ELF-1 (cell line): ENCODE data around the gene TMED10.
"Not testable (repeated sequence)": the region's sequence is repeated elsewhere in the genome, so short reads cannot be mapped to it uniquely, and the experiment has no call there.

Experiments
- DNase-seq: peaks from one replicate; pipeline ENCODE4 v3.0.0-alpha.2; 2016; ENCODE audit warnings: low read depth, low spot score

TMED10 gene

DNA sequence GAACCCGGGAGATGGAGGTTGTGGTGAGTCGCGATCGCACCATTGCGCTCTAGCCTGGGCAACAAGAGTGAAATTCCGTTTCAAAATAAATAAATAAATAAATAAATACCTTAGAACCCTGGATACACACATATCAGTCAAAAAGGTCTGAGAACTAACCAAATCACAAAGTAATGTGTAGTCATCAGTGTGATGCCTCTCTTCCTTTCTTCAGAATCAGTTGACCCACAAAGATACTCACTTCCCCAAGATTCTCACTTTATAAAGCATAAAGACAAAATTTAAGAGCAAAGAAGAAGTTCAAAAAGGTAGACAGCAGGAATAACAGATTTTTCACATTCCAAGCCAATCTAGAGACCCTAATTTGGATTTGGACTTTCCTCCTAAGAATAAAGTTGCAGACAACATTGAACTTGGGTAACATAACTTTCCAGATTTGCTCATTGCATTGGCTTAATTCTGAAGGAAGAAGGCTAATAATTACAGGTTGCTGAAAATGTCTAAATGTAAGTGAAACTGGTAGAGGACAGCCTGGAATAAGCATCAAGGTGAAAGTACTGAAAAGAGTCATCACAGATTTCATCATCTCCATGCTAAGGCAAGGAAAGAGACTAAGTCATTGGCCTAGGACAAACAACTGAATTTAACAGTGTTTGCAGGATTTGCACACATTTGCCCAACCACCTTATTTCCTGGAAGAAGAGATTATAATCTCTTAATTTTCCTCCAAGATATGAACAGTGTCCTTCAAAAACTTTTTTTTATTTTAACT is 17.4 kb downstream of the TMED10 start:
- DNase-seq = no peak

- DNase-seq = no peak
These were observed 19.5 kb downstream of the TMED10 start for GRCh38 chr14:75156901-75157300.

DNA sequence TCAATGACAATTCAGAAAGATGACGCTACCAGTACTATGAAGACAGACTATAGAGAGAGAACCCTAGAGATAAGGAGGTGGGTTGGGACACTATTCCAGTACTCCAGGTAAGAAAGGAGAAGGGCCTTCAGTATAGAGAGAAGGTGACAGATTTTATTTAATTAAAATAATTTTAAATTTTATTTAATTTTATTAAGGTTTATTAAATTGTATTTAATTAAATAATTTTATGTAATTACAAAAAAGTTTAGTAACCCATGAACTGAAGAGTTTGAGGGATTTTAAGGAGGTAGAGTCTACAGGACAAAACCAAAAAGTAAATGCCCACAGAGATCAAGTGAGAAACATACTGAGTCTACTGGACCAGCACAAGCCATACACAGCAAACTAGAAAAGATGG is 20.3 kb downstream of the TMED10 start:
- no peak for DNase-seq

DNA sequence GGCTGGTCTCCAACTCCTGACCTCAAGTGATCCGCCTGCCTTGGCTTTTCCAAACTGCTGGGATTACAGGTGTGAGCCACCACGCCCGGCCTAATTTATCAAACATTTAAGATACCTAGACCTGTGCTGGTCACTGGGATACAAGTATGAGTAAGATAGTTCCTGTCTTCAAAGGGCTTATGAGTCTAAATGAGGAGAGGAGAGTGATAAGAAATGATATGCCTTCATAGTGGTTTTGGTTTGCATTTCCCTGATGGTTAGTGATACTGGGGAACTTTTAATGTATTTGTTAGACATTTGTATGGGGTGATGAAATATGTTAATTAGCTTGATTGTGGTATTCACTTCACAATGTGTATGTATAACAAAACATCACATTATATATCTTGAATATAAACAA is 21.2 kb downstream of the TMED10 start:
- DNase-seq = no peak

DNA sequence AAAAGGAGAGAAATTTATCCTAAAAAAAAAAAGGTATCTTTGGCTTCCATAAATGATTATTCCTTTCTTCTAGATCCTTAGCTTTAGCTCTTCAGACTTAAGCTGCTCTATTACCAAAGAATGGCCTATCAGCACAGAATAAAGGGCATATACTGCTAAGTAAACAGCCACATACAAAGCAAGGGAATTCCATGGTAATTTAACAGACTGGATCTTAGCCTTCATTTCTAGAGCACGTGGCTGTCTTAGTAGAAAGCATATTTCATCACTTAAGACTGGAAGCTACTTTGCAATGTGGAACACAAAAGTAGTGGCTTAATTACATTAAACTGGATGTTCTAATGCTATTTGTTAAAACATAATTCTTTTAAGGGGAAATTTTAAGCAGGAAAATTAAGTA is 23.1 kb downstream of the TMED10 start:
- no peak for DNase-seq

- DNase-seq = no peak
These were observed 24.6 kb downstream of the TMED10 start for GRCh38 chr14:75151851-75152250.

GRCh38 chr14:75150637-75151036 is 25.8 kb downstream of the TMED10 start:
- not testable (repeated sequence) for DNase-seq

DNA sequence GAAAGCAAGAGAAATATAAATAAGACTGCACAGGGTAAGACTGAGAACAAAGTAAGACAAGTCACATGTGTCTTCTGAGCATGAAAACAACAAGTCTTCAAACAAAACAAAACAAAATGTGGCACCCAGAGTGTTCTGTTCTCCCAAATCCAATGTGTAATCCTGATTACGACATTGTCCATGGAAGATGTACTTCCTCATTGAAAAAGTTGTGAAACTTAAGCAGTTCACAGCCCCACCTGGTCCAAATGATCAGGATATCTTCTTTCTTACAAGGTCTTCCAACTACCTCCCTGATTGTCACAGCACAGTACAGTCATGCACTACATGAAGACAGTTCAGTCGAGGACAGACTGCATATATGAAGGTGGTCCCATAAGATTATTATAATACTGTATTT is 26.3 kb downstream of the TMED10 start:
- no peak for DNase-seq

DNA sequence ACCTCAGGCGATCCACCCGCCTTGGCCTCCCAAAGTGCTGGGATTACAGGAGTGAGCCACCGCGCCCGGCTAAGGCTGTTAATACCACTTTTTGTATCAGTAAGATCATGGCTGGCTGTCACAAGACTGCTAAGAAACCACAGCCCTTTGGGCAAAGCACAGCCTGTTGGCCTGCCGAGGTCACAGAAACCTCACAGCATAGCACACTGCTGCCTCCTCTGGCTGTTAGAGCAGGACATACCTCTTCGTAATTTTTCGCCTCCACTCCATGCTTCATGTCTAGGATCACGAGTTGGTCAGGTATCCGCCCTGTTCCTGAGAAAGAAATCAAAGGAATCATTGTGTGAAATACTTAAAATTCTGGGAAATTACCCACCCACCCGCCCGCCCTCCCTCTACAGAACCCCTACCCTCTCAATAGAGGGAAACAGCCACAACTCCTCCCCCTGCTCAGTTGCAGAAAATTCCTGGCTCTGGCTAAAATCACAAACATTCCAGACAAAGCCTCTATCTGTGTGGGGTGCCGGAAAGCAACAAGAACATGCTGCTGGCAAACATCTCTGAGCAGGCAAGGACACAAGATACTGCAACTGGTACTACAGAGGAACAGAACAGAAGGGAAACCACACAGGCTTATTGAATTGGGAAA is 28.9 kb downstream of the TMED10 start:
- DNase-seq = peak; percentile 86

DNA sequence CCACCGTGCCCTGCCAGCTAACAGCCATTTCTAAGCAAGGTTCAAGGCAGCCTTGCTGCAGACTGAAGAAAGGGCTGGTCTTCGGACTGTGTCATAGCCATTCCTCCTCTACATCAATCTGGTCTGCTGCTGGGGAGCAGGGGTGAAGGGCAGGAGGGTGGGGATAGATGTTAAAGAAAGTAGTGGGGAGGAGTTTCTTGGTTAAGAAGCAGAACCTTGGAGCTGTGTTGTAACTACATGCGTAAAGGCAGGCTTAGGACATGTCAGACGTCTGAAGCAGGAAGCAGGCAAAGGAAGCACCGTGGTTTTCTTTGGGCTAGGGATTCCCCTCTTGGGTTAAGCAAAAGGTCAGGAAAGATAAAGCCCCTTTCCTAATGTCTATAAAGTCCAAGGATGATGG is 31.5 kb downstream of the TMED10 start:
- no peak for DNase-seq

DNA sequence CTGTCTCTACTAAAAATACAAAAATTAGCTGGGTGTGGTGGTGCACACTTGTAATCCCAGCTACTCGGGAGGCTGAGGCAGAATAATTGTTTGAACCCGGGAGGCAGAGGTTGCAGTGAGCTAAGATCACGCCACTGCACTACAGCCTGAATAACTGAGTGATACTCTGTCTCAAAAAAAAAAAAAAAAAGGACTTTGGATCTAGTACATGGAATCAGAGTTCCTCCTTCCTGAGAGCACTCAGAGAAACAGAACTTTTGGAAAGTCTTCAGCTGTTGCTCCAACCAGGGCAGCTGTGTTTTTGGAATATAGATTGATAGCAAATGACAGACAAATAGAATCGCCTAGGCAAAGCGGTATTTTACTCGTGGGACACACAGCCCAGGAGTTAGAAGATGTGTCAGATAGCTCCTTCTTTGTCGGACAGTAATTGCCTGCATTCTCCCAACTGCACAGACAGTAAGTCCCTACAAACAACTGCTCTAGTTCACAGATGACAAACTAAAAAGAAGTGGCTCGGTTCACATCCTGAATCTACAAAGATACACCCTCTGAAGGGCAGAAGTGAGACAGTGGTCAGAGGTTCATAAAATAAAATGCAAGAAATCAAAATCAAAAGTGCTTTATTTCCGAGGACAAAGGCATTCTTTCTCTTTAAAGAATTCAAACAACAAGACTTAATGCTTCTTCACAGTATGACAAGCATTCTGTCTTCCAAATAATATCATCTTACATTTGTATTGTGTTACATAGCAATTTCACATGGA is 32.5 kb downstream of the TMED10 start:
- DNase-seq = no peak

DNA sequence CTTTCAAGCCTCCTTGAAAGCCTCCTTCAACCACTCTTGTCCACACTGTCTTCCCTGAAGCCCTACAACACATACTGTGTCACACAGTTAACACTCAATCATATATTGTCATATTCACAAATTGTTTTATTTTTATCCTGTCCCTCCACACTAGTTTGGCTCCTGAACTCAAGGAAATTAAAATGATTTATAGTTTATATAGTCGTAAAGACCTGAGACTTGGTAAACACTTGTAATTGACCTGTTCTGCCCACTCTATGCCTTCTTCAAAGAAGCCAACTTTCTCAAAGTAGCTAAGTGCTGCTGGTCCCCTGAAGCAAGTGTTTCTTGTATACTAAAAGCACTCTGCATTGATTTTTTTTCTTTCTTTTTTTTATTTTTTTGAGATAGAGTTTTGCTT is 33.9 kb downstream of the TMED10 start:
- DNase-seq = no peak

GRCh38 chr14:75141967-75142366 is 34.4 kb downstream of the TMED10 start:
- DNase-seq = no peak

GRCh38 chr14:75141062-75141461 is 35.4 kb downstream of the TMED10 start:
- no peak for DNase-seq

- no peak for DNase-seq
These were observed 35.8 kb downstream of the TMED10 start for GRCh38 chr14:75140620-75141019.

DNA sequence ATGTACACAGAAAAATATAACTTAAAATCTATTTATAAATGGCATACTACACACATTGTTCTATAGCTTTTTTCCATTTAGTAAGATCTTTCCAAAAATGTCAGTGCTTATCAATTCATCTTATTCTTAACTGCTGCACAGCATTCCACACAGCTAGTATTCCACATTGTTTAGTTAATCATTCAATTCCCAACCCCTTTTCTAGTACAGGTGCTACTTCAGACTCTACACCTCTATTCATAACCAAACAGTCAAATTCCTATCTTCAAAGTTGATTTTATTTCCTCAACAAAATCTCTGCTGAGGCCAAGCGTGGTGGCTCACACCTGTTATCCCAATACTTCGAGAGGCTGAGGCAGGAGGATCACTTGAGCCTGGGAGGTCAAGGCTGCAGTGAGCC is 37.2 kb downstream of the TMED10 start:
- DNase-seq = no peak

- DNase-seq = no peak
These were observed 37.9 kb downstream of the TMED10 start for GRCh38 chr14:75138492-75138891.

GRCh38 chr14:75134644-75135043 is 41.8 kb downstream of the TMED10 start:
- no peak for DNase-seq

DNA sequence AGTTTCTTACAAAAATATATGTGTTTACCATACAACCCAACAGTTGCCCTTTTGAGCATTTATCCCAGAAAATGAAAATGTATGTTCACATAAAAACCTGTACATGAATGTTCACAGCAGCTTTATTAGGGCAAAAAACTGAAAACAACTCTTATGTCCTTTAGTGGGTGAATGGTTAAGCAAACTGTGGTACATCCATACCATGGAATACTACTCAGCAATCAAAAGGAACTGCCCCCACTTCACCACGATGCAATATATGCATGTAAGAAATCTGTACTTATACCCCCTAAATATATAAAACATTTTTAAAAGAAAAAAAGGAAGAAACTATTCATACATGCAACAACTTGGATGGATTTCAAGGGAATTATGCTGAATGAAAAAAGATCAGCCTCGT is 42.8 kb downstream of the TMED10 start:
- no peak for DNase-seq

DNA sequence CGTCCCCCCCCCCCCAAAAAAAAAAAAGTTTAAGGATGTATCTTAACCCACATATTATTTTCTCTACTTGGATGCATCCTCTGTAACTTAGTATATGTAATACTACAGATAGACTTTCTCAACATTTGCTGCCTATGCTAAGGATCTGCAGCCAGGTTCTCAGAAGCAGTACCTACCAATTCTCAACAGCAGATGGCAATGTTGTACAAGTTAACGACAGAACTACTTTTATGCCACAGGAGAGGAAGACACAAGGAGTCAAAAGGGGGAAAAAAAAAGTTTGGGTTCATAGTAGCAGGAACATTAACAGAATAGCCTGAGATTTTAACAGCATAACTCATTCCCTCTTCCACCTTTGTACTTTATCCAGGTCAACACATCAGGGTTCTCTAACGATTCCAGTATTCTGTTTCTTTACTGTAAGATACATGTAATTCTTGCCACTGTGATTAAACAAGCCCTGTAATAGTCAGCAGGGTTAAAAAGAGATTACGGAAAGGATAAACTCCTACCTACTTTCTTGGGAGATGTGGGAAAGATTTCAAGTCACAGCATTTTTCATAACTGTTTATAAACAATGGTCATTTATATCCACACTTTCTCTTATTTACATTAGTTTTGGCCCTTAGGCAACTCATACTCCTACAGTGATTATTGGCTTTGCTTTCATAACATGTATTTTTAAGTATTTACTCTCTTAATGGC is 43.9 kb downstream of the TMED10 start:
- peak; percentile 76 for DNase-seq

DNA sequence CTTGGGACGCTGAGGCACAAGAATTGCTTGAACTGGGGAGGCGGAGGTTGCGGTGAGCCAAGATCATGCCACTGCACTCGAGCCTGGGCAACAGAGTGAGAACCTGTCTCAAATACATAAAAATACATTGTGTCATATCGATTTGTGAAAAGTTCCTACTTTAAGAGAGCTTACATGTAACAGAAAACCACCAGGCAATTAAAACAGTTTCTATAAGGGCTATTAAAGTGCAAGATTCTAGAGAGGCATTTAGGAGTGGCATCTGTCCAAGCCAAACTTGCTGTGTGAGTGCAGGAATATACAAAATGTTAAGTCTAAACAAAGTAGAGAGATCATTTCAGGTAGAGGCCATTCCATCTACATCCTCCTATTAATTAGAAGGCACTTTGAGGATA is 47.8 kb downstream of the TMED10 start:
- no peak for DNase-seq
